GM20431 (cell line): ENCODE results near the gene DOLK.

Source experiments
- in situ Hi-C: fragments of 300-500 bp; cut with MseI, MboI; formaldehyde crosslinking; loops from one replicate; pipeline ENCODE4 v1.15.0; 2020; ENCODE audit warnings: low sequenced_read_pairs; ENCODE audit not compliant: unreplicated experiment

The DOLK gene

GRCh38 chr9:128911529-128912035, 35.8 kb downstream of the DOLK start:
- in situ Hi-C loops = no loop called here

- in situ Hi-C loops = no loop called here
These were observed 36.5 kb downstream of the DOLK start for GRCh38 chr9:128910906-128911305.

DNA sequence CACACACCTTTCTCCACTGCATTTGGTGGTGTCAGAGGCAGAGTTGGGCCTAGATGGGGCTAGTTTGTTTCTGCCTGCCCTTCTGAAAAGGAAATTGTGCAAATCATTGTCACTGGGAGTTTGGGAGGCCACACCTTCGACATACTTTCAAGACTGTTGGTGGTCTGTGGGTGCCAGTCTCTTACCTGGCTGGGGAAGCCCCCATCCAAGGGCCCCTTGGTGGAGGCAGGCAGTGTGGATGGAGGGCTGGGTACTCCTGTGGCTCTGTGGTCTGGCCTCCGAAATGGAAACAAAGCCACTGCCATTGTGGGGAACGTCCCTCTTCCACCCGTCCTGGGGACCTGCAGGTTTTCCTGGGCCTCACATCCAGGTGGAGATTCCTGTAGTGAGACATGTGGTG, 37.5 kb downstream of the DOLK start:
- in situ Hi-C loops = no loop called here

GRCh38 chr9:128908372-128908771, 39.0 kb downstream of the DOLK start:
- in situ Hi-C loops = no loop called here

DNA sequence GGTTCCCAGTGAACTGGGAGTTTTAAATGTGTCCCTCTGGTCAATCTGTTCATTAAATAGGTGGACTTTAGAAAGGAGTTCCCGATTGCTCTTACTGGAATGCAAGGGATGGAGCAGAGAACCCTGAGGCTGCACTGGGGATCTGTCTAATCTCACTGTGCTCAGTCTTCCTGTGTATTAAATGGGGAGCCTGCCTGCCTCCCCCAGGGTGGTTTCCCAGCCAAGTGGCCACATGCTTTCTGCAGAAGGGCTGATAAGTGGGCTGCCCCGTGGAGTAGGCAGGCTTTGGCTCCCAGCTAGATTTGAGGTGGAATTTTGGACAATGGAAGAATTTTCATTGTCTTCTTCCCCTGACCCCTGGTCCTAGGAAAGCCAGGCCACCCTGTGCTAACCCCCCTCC, 40.7 kb downstream of the DOLK start:
- in situ Hi-C loops = no loop called here

DNA sequence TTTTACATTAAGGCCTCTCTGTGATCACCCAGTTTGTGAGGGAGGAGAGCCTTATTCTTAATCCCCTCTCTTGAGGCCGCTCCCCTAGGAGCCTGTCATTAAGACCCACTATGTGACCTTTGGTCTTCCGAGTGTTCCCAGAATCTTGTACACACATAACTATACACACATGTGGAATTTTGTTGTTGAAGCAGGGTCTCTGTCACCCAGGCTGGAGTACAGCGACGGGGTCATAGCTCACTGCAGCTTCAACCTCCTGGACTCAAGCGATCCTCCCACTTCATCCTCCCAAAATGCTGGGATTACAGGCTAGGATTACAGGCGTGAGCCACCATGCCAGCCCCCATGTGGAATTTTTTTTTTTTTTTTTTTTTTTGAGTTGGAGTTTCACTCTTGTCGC, 41.4 kb downstream of the DOLK start:
- in situ Hi-C loops = no loop called here

- in situ Hi-C loops = no loop called here
These were observed 43.4 kb downstream of the DOLK start for GRCh38 chr9:128903871-128904620.

DNA sequence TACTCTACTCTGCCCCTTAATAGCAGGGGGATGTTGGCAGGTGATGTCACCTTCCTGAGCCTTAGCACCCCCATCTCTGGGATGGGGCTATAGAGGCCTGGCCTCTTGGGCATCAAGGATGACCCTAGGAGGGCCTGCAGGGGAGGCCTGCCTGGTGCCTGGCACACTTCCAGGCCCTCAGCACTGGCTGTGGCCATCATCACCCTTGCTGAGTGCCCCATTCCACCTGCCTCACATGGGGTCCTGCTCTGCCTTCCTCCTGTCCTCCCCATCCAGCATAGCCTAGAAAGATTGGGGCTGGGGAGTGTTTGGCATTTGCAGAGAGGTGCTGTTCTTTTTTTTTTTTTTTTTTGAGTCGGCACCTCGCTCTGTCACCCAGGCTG, 44.3 kb downstream of the DOLK start:
- in situ Hi-C loops = no loop called here

GRCh38 chr9:128902351-128903078, 44.9 kb downstream of the DOLK start:
- in situ Hi-C loops = no loop called here

DNA sequence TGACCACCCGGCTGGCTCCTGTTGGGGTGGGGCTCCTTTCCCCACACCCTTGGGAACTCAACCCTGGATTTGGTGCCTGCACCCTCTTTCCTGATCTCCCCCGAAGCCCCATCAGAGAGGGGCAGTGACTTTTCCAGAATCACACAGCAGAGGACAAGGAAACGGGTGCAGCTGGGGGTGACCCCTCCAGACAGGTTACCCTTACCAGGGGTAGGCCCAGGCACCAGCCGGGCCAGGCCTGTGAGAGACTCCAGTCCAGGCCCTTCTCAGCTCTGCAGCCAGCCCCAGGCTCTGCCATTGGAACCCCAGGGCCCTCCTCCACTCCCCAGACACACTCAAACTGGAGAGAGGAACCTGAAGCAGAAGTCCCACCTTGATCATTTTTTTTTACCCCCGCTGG, 45.6 kb downstream of the DOLK start:
- in situ Hi-C loops = no loop called here

- in situ Hi-C loops = no loop called here
These were observed 46.0 kb downstream of the DOLK start for GRCh38 chr9:128901379-128901778.

- in situ Hi-C loops = no loop called here
These were observed 47.7 kb downstream of the DOLK start for GRCh38 chr9:128899566-128900322.

DNA sequence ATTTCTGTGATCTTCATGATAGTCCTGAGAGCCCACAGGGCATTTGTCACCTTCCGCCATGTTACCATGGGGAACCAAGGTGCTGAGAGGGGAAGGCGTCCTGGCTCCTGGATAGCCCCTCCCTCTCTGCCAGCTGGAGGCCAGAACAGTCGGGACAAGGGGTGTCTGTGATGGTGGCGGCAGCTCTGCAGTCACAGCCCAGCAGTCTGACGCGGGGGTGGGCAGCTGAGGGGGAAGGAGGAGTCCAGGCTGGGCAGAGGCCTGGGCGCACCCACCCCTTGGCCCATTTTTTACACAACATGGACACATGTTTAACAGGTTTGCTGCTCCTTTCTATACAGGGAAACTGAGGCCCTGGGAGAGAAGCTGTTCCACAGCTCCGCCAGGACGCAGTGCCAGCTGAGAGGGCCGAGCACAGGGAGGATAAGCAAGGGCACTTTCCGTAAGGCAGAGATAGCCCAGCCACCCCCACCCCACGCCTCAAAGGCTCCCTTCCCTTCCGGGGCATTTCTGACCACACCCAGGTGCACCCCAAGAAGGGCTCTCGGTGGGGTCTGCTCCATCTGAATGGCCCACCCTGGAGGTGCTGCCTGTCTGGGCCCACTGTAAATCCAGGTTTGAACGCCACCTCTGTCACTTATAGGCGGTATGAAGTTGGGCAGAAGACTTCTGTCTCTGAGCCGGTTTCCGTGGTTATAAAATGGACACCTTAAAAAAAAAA, 48.4 kb downstream of the DOLK start:
- in situ Hi-C loops = no loop called here

DNA sequence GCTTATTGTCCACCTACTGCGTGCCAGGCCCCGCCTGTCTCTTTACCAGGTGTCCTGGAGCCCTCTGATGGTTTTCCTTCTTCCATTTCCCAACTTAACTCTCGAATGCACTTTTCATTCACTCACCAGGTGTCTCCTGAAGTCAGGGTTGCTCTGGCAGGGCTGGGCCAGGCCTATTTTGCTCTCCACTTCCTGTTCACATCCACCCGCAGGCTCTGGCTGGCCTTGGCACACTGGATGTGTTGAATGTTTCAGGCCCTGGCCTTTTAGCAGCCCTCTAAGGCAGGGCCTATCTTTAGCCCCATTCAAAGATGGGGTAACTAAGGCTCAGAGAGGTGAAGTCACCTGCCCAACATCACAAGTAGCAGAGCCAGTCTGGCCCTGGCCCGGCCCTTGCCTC, 49.0 kb downstream of the DOLK start:
- in situ Hi-C loops = no loop called here

DNA sequence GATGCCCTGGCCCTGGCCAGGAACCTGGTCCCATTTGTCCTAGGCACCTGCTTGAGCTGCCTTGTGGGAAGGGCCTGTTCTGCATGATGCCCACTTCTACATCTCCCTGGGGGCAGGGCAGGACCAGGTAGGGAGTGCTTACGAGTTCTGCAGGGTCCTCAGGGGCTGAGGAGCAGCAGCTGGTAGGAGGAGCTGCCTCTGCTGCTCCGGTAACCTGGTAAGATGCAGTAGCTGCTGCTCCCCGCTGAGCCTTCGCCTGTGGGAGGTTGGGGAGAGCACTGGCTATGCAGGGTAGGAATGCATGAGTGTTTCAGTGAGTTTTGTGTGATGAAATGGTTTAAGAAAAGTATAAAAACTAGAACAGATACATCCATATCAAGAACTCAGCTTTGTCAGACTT, 51.8 kb downstream of the DOLK start:
- in situ Hi-C loops = no loop called here
